ENCODE measurements around the gene KRTCAP2.

- TF ChIP-seq POLR2AphosphoS5 (IDR thresholded peaks at IDR 0.05; ENCODE audit: low read depth) (no peak), CTCF (IDR thresholded peaks at IDR 0.05; ENCODE audit: insufficient read depth, low read length) (no peak), GABPA (IDR thresholded peaks at IDR 0.05; ENCODE audit: low read depth) (no peak), REST (IDR thresholded peaks at IDR 0.05; ENCODE audit: insufficient replicate concordance, low read depth) (no peak)
These were observed 45.8 kb downstream of the KRTCAP2 start, which contains the start of gene EFNA1 for GRCh38 chr1:155127105-155127966.

All from HL-60 (cell line).